Tibial nerve (tissue), 4 donors: ENCODE data around the gene GPR82. TPM values are rescaled to one million over a fixed set of nuclear protein-coding genes. Genes with fewer than 3 reads are reported as not detected.

Experiments used
- DNase-seq, 2 donors: peaks; one replicate each; pipeline ENCODE4 v3.0.0-alpha.2; 2019; ENCODE audit warnings: low spot score in 2 of 2
- H3K27ac ChIP-seq, 4 donors: fragments of 200-600 bp; sonication (generic) in 3 of 4; one replicate each; pipeline ENCODE4 v1.5.1; 2017 to 2019; ENCODE audit warnings: mild to moderate bottlenecking in 1 of 4
- H3K27me3 ChIP-seq, 2 donors: fragments of 200-600 bp; sonication (generic) in 1 of 2; one replicate each; pipeline versions ENCODE4 v1.5.1 to v1.6.0; 2017 to 2019
- H3K36me3 ChIP-seq, 3 donors: fragments of 200-600 bp; sonication (generic); one replicate each; pipeline ENCODE4 v1.5.1; 2018 to 2019
- H3K4me1 ChIP-seq, 4 donors: fragments of 200-600 bp; sonication (generic) in 3 of 4; one replicate each; pipeline ENCODE4 v1.5.1; 2017 to 2019
- H3K4me3 ChIP-seq, 4 donors: fragments of 200-600 bp; sonication (generic) in 3 of 4; one replicate each; pipeline ENCODE4 v1.5.1; 2017 to 2019; ENCODE audit warnings: mild to moderate bottlenecking in 1 of 4, moderate library complexity in 1 of 4
- H3K9me3 ChIP-seq, 4 donors: fragments of 200-600 bp; sonication (generic) in 3 of 4; one replicate each; pipeline ENCODE4 v1.5.1; 2017 to 2019
- CTCF ChIP-seq, 5 experiments: fragments of 200-600 bp in 3 of 5; fragments of 450-650 bp in 2 of 5; sonication (generic) in 3 of 5; IDR thresholded peaks; one replicate each; pipeline ENCODE4 v1.5.1; 2016 to 2019; ENCODE audit warnings: antibody characterized with exemption in 5 of 5, mild to moderate bottlenecking in 3 of 5, moderate library complexity in 2 of 5
- EP300 ChIP-seq, 2 donors: sonication (generic); formaldehyde crosslinking; IDR thresholded peaks; one replicate each; pipeline ENCODE4 v1.6.1; 2017; ENCODE audit warnings: antibody characterized with exemption in 2 of 2, mild to moderate bottlenecking in 1 of 2
- POLR2A ChIP-seq, 2 donors: fragments of 450-650 bp; IDR thresholded peaks; one replicate each; pipeline ENCODE4 v1.6.1; 2017; ENCODE audit warnings: antibody characterized with exemption in 2 of 2, mild to moderate bottlenecking in 2 of 2, moderate library complexity in 2 of 2
- WGBS, 2 donors: methylation state at CpG; one replicate each; pipeline ENCODE4 v1.1.5; 2018; 5-methylcytosine and 5-hydroxymethylcytosine counted together
- total RNA-seq, 4 donors: library from RNA; depleted of rRNA; stranded (reverse); fragments of >200 nt; gene quantifications; one replicate each; pipeline ENCODE4 v1.1.0, GENCODE V29; 2016

The GPR82 gene
- total RNA-seq, 4 donors from 2014 or later, result 0.22 to 0.63 (median 0.44) TPM

DNA sequence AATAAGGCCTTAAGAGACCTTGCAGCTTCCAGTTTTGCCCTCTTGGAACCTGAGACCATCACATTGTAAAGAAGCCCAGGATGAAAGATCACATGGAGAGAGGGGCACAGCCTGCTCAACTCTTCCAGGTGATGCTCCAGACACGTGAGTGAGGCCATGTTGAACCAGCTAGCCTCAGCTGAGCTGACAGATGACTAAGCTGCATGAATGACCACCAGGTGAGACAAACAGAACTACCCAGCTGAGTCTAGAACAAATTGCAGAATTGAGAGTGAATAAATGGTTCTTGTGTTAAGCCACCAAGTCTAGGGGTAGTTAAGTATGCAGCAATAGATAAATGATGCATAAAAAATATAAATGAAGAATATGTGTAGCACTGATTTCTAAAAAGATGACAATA lies 16.8 kb upstream of the GPR82 start:
- TF ChIP-seq CTCF (IDR thresholded peaks at IDR 0.05) (no peak), POLR2A (IDR thresholded peaks at IDR 0.05) (no peak), EP300 (IDR thresholded peaks at IDR 0.05) (no peak)
- H3K27ac ChIP-seq, result no peak overlapping the region
- H3K36me3 ChIP-seq, result no peaks in the 10 kb centered on the region
- peaks cover 0 to 6% (median 0%) of the 10 kb centered on the region in 4 donors for H3K4me1 ChIP-seq
- peaks cover 0 to 15% of the 10 kb centered on the region in 2 donors for H3K27me3 ChIP-seq
- no peak for DNase-seq
- H3K9me3 ChIP-seq, result no peaks in the 10 kb centered on the region
- 57 to 100% methylated on average over 1 of the region's 1 CpG for WGBS, 2 donors
- H3K4me3 ChIP-seq, result no peak overlapping the region

- TF ChIP-seq EP300 (IDR thresholded peaks at IDR 0.05) (no peak), CTCF (IDR thresholded peaks at IDR 0.05) (peak in 1 of 5 experiments; percentile 9)
- Histone ChIP-seq H3K36me3 (no peaks in the 10 kb centered on the region), H3K27me3 (peaks cover 0 to 18% of the 10 kb centered on the region in 2 donors), H3K4me3 (no peak overlapping the region), H3K9me3 (no peaks in the 10 kb centered on the region), H3K27ac (no peak overlapping the region), H3K4me1 (peaks cover 0 to 6% (median 0%) of the 10 kb centered on the region in 4 donors)
- no peak for DNase-seq
- 24 to 33% methylated on average over 3 of the region's 3 CpGs for WGBS, 2 donors
These were observed 15.5 kb upstream of the GPR82 start for GRCh38 chrX:41708486-41708885.

GRCh38 chrX:41711021-41711667 lies 12.8 kb upstream of the GPR82 start:
- TF ChIP-seq EP300 (IDR thresholded peaks at IDR 0.05), result no peak
- no peak for TF ChIP-seq CTCF (IDR thresholded peaks at IDR 0.05)
- TF ChIP-seq POLR2A (IDR thresholded peaks at IDR 0.05), result no peak
- Histone ChIP-seq H3K27ac (no peak overlapping the region), H3K4me3 (no peak overlapping the region), H3K27me3 (peaks cover 0 to 18% of the 10 kb centered on the region in 2 donors), H3K36me3 (no peaks in the 10 kb centered on the region), H3K4me1 (no peaks in the 10 kb centered on the region), H3K9me3 (no peaks in the 10 kb centered on the region)
- 83 to 100% methylated on average over 5 of the region's 5 CpGs for WGBS, 2 donors
- no peak for DNase-seq

- no peak overlapping the region for H3K4me3 ChIP-seq
- H3K27ac ChIP-seq, result no peak overlapping the region
- no peak for DNase-seq
- TF ChIP-seq POLR2A (IDR thresholded peaks at IDR 0.05) (no peak), CTCF (IDR thresholded peaks at IDR 0.05) (no peak), EP300 (IDR thresholded peaks at IDR 0.05) (no peak)
- no peaks in the 10 kb centered on the region for H3K9me3 ChIP-seq
- 80 to 90% methylated on average over 5 of the region's 5 CpGs for WGBS, 2 donors
- H3K4me1 ChIP-seq, result no peaks in the 10 kb centered on the region
- H3K36me3 ChIP-seq, result no peaks in the 10 kb centered on the region
- peaks cover 0 to 8% of the 10 kb centered on the region in 2 donors for H3K27me3 ChIP-seq
These were observed 7.8 kb upstream of the GPR82 start for GRCh38 chrX:41716222-41716621.

DNA sequence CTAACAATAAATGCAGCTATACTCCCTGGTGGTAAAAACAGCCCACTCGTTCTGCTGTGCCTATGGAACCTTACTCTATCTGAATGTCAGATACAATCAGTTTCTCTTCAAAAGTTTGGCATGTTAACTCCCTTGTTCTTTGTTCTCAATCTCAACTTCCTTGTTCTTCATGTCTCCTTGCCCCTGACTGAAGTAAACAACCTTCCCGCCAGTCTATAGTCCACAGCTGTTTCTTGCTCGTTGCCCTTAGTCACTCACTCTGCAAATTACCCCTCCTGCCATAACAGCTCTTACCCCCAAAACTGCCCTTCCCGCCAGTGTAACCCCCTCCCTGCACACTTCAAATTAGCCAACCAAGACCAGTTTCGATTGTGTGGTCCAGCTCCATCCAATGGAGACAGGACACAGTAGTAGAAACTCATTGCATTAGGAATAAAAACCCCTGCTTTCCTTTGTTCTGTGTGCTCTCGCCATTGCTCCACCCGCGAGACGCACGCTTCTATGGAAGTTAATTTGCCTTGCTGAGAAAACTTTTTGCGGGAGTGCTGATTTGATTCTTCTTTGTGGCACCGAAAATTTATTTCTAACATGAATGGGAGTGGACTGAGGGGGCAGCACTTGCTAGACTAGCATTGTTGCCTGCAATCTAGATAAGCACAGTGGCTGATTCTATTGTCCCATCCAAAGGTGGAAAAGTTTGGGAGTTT lies 7.1 kb upstream of the GPR82 start:
- Histone ChIP-seq H3K4me1 (no peaks in the 10 kb centered on the region), H3K4me3 (no peak overlapping the region), H3K27me3 (peaks cover 0 to 3% of the 10 kb centered on the region in 2 donors), H3K9me3 (no peaks in the 10 kb centered on the region), H3K27ac (no peak overlapping the region), H3K36me3 (no peaks in the 10 kb centered on the region)
- TF ChIP-seq CTCF (IDR thresholded peaks at IDR 0.05) (no peak), POLR2A (IDR thresholded peaks at IDR 0.05) (no peak), EP300 (IDR thresholded peaks at IDR 0.05) (no peak)
- DNase-seq, result no peak
- WGBS, 2 donors, result 82 to 83% methylated on average over 12 of the region's 12 CpGs
